Stimulated activated CD4-positive, alpha-beta T cell treated with anti-CD3 and anti-CD28 coated beads, Interleukin-2, amount 100 ng/mL, for 24 hours (primary cell): ENCODE results near the gene DOCK3.

Experiments
- DNase-seq, 2 donors: peaks; one replicate each; pipeline ENCODE4 v3.0.0-alpha.2; 2020

The DOCK3 gene

DNA sequence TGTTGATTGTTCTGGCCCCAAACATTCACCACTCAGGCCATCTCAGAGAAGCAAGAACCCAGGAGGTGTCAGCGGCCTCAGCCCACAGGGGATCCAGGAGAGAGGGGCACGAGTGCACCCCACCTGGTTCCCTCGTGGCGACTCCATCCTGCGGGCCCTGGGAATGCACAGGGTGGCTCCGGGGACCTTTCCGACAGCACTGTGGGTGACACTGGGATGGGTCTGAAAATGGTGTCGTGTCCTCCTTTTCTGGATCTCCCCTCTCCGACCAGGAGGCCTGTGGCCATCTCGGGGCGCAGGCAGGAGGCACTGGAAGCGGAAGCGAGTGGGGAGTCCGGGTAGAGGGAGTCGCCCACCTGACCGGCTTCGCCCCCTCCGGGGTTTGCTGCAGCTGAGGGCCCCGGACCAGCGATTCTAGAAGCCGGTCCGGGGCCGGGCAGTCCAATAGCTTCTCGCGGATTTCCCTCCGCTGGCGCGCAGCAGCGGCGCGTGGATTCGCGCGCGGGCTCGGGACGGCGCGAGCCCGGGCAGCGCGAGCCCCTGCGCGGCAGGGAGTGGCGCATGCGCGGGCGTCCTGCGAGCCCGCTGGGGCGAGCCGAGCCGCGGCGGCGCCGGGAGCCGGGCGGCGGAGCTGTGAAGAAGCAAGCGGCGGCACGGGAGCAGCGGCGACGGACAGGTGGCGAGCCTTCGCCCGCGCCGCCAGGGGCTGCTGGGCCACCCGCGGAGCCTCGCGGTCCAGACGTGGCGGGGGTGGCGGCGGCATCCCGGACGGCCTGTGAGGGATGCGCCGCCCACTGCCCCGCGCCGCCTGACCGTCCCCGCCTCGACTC is at the start of gene DOCK3:
DOCK3 (plus strand) TSS at position 579 of the 830 bp plus-strand sequence. CDS start 337 bp downstream, outside the sequence.
- peak; percentile 65 to 70 for DNase-seq

GRCh38 chr3:50625231-50626182 is 49.2 kb upstream of the DOCK3 start:
- no peak for DNase-seq

DNA sequence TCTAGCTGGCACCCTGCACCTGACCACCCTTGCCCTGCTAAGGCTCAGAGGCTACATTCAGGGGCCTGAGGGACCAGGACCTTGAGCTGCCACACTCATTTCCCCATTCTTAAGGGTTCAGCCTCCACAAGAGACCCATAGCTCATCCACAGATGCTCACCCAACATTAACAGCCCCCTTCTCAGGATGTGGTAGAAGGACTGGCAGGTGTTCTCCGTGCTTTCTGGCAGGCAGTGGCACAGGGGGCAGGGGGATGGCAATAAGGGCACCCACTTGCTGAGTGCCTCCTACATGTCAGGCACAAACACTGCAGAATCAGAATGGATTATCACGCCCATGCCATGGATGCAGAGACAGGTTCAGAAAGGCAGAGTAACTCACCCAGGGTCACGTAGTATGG is 48.3 kb upstream of the DOCK3 start:
- DNase-seq, result no peak

DNA sequence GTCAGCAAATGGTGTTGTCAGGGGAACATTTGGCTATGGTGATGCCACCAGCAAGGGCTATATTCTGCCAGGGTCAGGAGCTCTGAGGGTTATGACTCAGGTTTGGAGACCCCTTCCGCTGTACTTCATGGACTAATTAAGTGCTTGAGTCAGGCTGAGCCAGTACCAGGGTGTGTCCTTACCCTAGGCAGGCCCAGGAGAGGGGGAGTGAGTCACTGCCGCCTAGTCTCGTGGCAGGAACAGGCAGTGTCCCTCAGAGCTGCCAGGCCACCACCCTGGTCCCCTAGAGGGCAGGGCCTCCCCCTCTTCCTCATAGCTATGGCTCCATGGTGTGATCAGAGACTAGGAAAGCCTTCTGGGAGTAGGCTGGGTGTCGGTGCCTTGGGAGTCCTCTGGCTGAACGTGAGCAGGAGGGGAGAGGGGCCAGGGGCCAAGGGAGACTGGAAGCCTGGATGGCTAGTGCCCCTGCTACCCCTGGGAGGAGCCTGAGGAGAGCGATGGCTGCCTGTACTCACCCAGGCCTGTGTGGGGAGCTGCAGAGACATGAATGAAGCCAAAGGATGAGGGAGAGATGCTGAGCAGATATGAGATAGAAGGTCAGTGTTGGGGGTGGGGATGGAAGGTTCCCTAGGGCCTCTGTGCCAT is 47.2 kb upstream of the DOCK3 start:
- DNase-seq, result peak in 1 of 2 donors; percentile 33

DNA sequence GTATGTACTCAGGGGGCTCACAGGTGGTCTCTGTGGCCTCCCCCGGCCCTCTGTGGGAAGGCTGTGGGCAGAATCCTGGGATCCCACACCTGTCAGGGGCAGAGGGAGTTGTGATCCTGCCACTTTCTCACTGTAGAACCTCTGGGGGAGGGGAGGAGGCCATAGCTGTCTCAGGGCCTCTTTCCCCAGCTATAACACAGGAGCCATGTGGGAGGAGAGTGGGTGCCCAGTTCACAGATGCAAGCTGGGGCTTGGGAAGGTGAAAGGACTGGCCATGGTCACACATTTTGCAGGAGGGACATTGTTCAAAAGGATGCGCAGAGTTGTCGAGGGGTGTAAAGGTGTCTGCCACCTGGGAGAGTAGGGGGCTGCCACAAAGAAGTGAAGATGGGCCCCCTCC is 46.1 kb upstream of the DOCK3 start:
- no peak for DNase-seq

DNA sequence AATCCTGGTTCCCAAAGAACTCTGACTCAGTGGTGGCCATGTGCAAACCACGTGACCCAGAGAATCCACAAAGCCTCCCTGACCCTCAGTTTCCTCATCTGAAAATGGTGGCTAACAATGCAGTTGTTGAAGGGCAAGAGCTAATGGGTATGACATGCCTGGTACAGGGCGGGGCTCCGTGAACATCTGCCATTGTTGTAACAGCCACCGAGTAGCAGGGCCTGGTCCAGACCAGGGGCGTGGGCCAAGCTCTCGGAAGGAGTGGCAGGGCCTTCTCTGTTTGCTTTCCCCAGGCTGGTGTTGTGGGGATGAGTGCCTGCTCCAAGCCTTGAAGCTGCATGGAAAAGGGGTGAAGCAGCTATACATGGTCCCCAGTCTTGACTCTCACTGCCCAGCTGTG is 44.3 kb upstream of the DOCK3 start:
- no peak for DNase-seq

GRCh38 chr3:50630877-50631276 is 43.9 kb upstream of the DOCK3 start:
- DNase-seq, result no peak

GRCh38 chr3:50632450-50632849 is 42.3 kb upstream of the DOCK3 start:
- no peak for DNase-seq

- DNase-seq, result no peak
Observed at GRCh38 chr3:50633230-50633790, 41.4 kb upstream of the DOCK3 start.

DNA sequence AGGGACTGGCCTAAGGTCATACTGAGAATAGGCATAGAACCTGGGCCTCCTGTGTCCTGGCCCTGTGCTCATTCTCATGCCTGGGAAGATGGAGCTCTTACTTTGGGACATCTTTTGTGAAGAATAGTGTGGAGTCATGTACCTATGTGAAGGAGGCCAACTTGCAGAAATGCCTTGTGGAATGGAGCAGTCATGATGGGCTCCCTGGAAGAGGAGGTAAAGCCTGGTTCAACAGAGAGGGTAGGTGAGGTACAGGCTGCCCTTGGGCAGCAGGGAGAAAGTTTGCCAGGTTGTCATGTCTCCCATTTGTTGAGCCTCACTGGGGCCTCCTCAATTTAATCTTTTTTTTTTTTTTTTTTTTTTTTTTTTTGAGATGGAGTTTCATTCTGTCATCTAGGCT is 39.7 kb upstream of the DOCK3 start:
- DNase-seq, result no peak

DNA sequence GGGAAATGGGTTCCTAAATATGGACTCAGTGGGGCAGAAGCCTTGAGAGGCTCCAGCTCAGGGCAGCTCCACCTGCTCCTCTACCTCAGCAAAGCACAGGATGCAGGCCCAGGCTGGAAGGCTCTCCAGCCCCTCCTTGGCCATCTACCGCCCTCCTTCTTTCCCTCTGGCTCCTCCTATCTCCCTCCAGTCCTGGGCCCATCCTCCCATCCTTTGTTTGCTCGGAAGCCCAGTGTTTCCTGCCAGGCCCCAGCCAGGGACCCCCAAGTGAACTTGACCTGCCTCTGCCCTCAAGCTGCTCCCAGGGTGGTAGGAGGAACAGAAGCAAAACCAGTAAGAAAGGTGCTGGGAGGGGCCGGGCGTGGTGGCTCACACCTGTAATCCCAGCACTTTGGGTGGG is 37.7 kb upstream of the DOCK3 start:
- no peak for DNase-seq

DNA sequence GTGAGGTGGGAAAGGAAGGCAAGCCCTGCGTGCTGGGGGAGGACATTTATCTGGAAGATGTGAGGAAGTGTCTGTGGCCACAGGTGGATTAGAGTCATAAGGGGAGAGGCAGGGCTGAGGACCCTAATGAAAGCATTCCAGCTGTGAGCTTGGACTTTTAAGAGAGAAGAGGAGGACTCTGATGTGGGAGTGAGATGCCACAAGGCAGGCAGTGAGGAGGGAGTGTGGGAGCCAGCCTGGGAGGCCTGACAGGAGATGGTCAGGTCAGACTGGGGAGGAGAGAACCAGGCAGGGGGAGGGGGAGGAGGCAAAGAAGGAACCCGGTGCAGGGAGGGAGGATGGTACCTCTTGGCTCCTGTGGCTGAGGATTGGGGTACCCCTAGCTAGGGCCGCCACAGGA is 36.8 kb upstream of the DOCK3 start:
- no peak for DNase-seq

GRCh38 chr3:50639055-50639494 is 35.7 kb upstream of the DOCK3 start:
- DNase-seq, result no peak

GRCh38 chr3:50642382-50642781 is 32.3 kb upstream of the DOCK3 start:
- DNase-seq, result no peak

- DNase-seq, result no peak
Observed at GRCh38 chr3:50644561-50644960, 30.2 kb upstream of the DOCK3 start.

DNA sequence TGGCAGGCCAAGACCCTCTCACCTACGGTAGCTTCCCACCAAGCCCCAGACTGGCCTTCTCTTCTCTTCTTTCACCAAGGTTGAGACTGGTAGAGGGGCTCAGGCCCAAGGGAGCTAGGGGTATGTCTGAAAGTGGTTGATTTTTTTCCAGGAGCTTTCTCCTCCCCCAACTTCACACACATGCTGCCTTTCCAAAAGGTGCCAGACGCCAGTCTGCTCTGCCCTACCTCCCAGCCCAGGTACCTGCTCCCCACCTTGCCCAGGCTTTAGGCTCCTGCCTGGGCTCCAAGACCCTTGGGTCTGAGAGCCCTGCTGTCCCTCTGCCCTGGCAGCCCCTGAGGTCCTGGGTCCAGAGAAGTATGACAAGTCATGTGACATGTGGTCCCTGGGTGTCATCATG is 29.3 kb upstream of the DOCK3 start:
- DNase-seq, result no peak

DNA sequence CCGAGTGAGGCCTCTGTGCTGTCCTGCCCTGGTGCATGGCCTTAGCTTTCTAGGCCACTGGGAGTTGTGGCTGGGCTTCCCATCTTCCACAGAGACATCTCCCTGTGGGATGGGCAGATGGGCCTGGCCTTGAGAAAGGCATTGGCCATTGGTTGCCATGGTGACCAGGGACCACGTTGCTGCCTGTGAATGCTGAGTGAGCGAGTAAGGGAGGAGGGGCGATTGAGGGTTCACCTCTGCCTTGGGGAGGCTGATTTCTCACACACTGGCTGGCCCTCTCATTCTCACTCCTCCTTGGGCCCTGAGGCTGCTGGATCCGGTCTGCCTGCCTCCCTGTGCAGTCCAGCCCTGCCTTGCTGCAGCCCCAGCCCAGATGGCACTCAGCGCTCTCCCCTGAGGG is 26.4 kb upstream of the DOCK3 start:
- DNase-seq, result no peak

DNA sequence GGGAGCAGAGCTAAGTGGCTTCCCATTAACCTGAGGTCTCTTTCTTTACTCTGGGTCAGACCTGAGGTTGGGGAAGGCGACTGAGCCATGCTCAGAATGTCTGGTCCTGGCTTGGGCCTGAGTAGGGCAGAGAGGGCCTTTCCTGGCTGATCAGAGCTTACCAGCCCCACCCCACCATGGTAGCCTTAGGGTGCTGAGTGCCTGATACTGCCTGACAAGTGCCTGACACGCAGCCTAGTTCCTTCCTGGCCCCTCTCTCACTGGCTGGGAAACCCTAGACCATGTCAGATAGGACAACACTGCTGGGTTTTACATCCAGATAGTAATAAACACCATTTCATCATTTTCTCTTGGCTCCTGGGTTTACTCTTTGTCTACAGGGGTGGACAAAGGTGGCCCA is 25.8 kb upstream of the DOCK3 start:
- no peak for DNase-seq

- DNase-seq, result no peak
Observed at GRCh38 chr3:50649451-50649931, 25.2 kb upstream of the DOCK3 start.

DNA sequence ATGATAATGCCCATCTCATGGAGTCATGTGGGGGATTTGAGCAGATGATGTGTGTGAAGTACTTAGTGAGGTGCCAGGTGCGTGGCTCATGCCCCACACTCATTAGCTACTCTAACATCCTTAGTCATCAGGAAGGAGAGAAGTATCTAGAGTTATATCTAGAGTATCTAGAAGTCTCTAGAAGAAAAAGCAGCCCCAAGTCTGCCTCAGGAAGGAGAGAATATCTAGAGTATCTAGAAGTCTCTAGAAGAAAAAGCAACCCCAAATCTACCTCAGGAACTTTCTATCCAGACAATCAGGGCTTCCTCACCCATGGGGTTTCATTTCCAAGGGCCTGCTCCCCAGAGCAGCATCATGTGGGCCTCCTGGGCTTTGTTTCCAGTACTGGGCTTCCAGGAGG is 24.7 kb upstream of the DOCK3 start:
- DNase-seq, result no peak

DNA sequence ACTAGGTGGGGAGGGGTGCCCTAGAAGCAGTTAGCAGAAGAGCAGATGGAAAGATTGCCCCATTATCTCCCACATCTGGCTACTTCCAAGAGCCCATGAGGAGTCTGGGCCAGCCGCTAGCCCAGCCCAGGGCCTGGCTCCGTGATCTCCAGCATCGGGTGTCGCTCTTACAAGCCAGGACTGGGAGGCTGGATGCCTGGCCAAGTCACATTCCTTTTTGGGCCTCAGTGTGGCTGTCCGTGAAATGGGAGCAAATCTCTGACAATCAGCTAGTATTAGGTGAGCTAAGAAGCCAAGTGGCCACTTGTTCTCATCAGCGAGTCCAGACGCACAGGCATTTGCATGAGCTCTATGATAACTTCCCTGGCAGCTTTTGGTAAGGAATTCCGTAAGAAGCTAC is 23.3 kb upstream of the DOCK3 start:
- no peak for DNase-seq

DNA sequence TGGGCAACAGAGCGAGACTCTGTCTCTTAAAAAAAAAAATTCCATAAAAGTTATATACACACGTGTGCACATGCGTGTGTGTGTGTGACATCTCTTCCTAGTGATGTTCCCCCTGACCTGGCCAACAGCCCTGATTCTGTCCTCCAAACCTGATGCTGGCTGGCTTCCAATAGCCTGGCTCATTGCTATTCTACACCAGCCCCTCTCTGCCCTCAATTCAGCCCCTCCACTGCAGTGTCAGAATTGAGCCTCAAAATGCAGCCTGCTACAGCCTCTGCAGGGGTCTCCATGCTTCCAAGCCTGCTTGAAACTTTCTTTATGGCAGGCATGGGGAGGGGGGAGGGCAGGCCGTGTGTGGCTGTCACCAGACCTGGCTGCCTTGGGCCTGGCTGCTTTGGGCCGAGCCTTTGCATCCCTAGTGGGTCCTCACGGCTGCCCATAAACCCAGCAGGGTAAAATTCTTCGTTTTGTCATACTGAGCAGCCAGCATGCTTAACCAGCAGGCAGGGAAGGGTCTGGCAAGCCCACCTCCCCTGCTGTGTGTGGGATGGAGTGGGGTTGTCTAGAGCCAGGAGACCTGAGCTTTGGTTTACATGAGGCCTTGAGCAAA is 22.7 kb upstream of the DOCK3 start:
- no peak for DNase-seq
